Measurements from ENCODE around the gene FAM81A.
"Not testable (repeated sequence)": the region's sequence is repeated elsewhere in the genome, so short reads cannot be mapped to it uniquely, and the experiment has no call there.

Gene FAM81A

GRCh38 chr15:59484399-59484798, 46.4 kb downstream of the FAM81A start:
- Histone ChIP-seq H2BK15ac (ENCODE audit: low read depth, poor library complexity, severe bottlenecking) (no peak overlapping the region), H3K36me3 (ENCODE audit: control insufficient read depth in 1 of 2, insufficient read depth in 2 of 2, low read depth in 1 of 2, low read length in 2 of 2) (no peaks in the 10 kb centered on the region), H3K4me1 (ENCODE audit: control insufficient read depth, insufficient read depth, low read depth, low read length) (no peaks in the 10 kb centered on the region), H3K14ac (ENCODE audit: low read length in 2 of 2) (no peak overlapping the region), H3K23ac (ENCODE audit: low read length in 2 of 2) (no peak overlapping the region), H2BK5ac (ENCODE audit: low read depth, low read length, poor library complexity, severe bottlenecking) (no peak overlapping the region), H3K79me1 (replicated peaks; ENCODE audit: low read length, poor library complexity, severe bottlenecking) (no peaks in the 10 kb centered on the region), H3K4me2 (ENCODE audit: low read length, poor library complexity, severe bottlenecking) (no peak overlapping the region), H4K8ac (ENCODE audit: low read length) (no peak overlapping the region), H3K9me3 (ENCODE audit: control insufficient read depth, low read length) (peaks cover 1% of the 10 kb centered on the region), H2BK12ac (ENCODE audit: low read length in 2 of 2) (no peak overlapping the region), H2AFZ (ENCODE audit: low read depth, low read length) (no peak overlapping the region), H3K9ac (ENCODE audit: low read length) (no peak overlapping the region), H3K27ac (ENCODE audit: low read length, poor library complexity, severe bottlenecking) (no peak overlapping the region), H3K4ac (ENCODE audit: low read depth in 1 of 2, low read length in 2 of 2) (no peak overlapping the region), H2AK5ac (ENCODE audit: low read length, severe bottlenecking) (no peak overlapping the region), H4K91ac (ENCODE audit: low read length) (no peak overlapping the region), H2BK120ac (ENCODE audit: low read depth, low read length) (no peak overlapping the region), H3K4me3 (ENCODE audit: insufficient read depth in 1 of 2, low read depth in 1 of 2, low read length in 2 of 2) (no peak overlapping the region), H3K18ac (ENCODE audit: low read depth in 1 of 2, low read length in 2 of 2) (no peak overlapping the region), H3K27me3 (ENCODE audit: control insufficient read depth in 1 of 2, insufficient read depth in 1 of 2, low read length in 2 of 2) (no peaks in the 10 kb centered on the region)
- 98% methylated on average over 3 of the region's 4 CpGs for WGBS
- no peak for DNase-seq

- Histone ChIP-seq H3K4me1 (ENCODE audit: control insufficient read depth, insufficient read depth, low read depth, low read length) (no peaks in the 10 kb centered on the region), H3K36me3 (ENCODE audit: control insufficient read depth in 1 of 2, insufficient read depth in 2 of 2, low read depth in 1 of 2, low read length in 2 of 2) (no peaks in the 10 kb centered on the region), H3K27ac (ENCODE audit: low read length, poor library complexity, severe bottlenecking) (no peak overlapping the region), H3K14ac (ENCODE audit: low read length in 2 of 2) (peak overlapping the region in 1 of 2 experiments; percentile 3), H3K9ac (ENCODE audit: low read length) (no peak overlapping the region), H4K8ac (ENCODE audit: low read length) (no peak overlapping the region), H3K9me3 (ENCODE audit: control insufficient read depth, low read length) (peaks cover 5% of the 10 kb centered on the region), H2AFZ (ENCODE audit: low read depth, low read length) (no peak overlapping the region), H2BK120ac (ENCODE audit: low read depth, low read length) (no peak overlapping the region), H3K4ac (ENCODE audit: low read depth in 1 of 2, low read length in 2 of 2) (no peak overlapping the region), H2BK5ac (ENCODE audit: low read depth, low read length, poor library complexity, severe bottlenecking) (no peak overlapping the region), H3K27me3 (ENCODE audit: control insufficient read depth in 1 of 2, insufficient read depth in 1 of 2, low read length in 2 of 2) (no peaks in the 10 kb centered on the region), H3K4me3 (ENCODE audit: insufficient read depth in 1 of 2, low read depth in 1 of 2, low read length in 2 of 2) (no peak overlapping the region), H2BK12ac (ENCODE audit: low read length in 2 of 2) (no peak overlapping the region), H3K79me1 (replicated peaks; ENCODE audit: low read length, poor library complexity, severe bottlenecking) (no peaks in the 10 kb centered on the region), H3K4me2 (ENCODE audit: low read length, poor library complexity, severe bottlenecking) (no peak overlapping the region), H3K23ac (ENCODE audit: low read length in 2 of 2) (no peak overlapping the region), H2AK5ac (ENCODE audit: low read length, severe bottlenecking) (no peak overlapping the region), H3K18ac (ENCODE audit: low read depth in 1 of 2, low read length in 2 of 2) (no peak overlapping the region), H2BK15ac (ENCODE audit: low read depth, poor library complexity, severe bottlenecking) (no peak overlapping the region), H4K91ac (ENCODE audit: low read length) (no peak overlapping the region)
- WGBS, result 93% methylated on average over 4 of the region's 4 CpGs
- DNase-seq, result no peak
Measured at GRCh38 chr15:59485036-59485435, 47.0 kb downstream of the FAM81A start.

- H3K14ac ChIP-seq (ENCODE audit: low read length in 2 of 2); H3K27ac ChIP-seq (ENCODE audit: low read length, poor library complexity, severe bottlenecking); H3K79me1 ChIP-seq (replicated peaks; ENCODE audit: low read length, poor library complexity, severe bottlenecking); H2BK5ac ChIP-seq (ENCODE audit: low read depth, low read length, poor library complexity, severe bottlenecking); H2BK12ac ChIP-seq (ENCODE audit: low read length in 2 of 2); H3K4me2 ChIP-seq (ENCODE audit: low read length, poor library complexity, severe bottlenecking); H3K27me3 ChIP-seq (ENCODE audit: control insufficient read depth in 1 of 2, insufficient read depth in 1 of 2, low read length in 2 of 2); DNase-seq; H4K8ac ChIP-seq (ENCODE audit: low read length); H2BK120ac ChIP-seq (ENCODE audit: low read depth, low read length); H3K23ac ChIP-seq (ENCODE audit: low read length in 2 of 2); H3K36me3 ChIP-seq (ENCODE audit: control insufficient read depth in 1 of 2, insufficient read depth in 2 of 2, low read depth in 1 of 2, low read length in 2 of 2); H3K4me1 ChIP-seq (ENCODE audit: control insufficient read depth, insufficient read depth, low read depth, low read length); H3K18ac ChIP-seq (ENCODE audit: low read depth in 1 of 2, low read length in 2 of 2); H2AK5ac ChIP-seq (ENCODE audit: low read length, severe bottlenecking); H2BK15ac ChIP-seq (ENCODE audit: low read depth, poor library complexity, severe bottlenecking); H3K9me3 ChIP-seq (ENCODE audit: control insufficient read depth, low read length); H3K4ac ChIP-seq (ENCODE audit: low read depth in 1 of 2, low read length in 2 of 2); H3K4me3 ChIP-seq (ENCODE audit: insufficient read depth in 1 of 2, low read depth in 1 of 2, low read length in 2 of 2); H3K9ac ChIP-seq (ENCODE audit: low read length); H4K91ac ChIP-seq (ENCODE audit: low read length); H2AFZ ChIP-seq (ENCODE audit: low read depth, low read length): not testable (repeated sequence)
Measured at GRCh38 chr15:59489485-59489884, 51.5 kb downstream of the FAM81A start.

- Histone ChIP-seq H3K9me3 (ENCODE audit: control insufficient read depth, low read length) (peaks cover 5% of the 10 kb centered on the region), H3K27me3 (ENCODE audit: control insufficient read depth in 1 of 2, insufficient read depth in 1 of 2, low read length in 2 of 2) (no peaks in the 10 kb centered on the region), H3K4me1 (ENCODE audit: control insufficient read depth, insufficient read depth, low read depth, low read length) (peaks cover 2% of the 10 kb centered on the region), H3K23ac (ENCODE audit: low read length in 2 of 2) (no peak overlapping the region), H2BK15ac (ENCODE audit: low read depth, poor library complexity, severe bottlenecking) (no peak overlapping the region), H2BK12ac (ENCODE audit: low read length in 2 of 2) (no peak overlapping the region), H3K4me3 (ENCODE audit: insufficient read depth in 1 of 2, low read depth in 1 of 2, low read length in 2 of 2) (no peak overlapping the region), H3K27ac (ENCODE audit: low read length, poor library complexity, severe bottlenecking) (no peak overlapping the region), H3K18ac (ENCODE audit: low read depth in 1 of 2, low read length in 2 of 2) (no peak overlapping the region), H2AK5ac (ENCODE audit: low read length, severe bottlenecking) (no peak overlapping the region), H2BK5ac (ENCODE audit: low read depth, low read length, poor library complexity, severe bottlenecking) (no peak overlapping the region), H4K91ac (ENCODE audit: low read length) (no peak overlapping the region), H2AFZ (ENCODE audit: low read depth, low read length) (no peak overlapping the region), H2BK120ac (ENCODE audit: low read depth, low read length) (no peak overlapping the region), H4K8ac (ENCODE audit: low read length) (no peak overlapping the region), H3K36me3 (ENCODE audit: control insufficient read depth in 1 of 2, insufficient read depth in 2 of 2, low read depth in 1 of 2, low read length in 2 of 2) (no peaks in the 10 kb centered on the region), H3K4ac (ENCODE audit: low read depth in 1 of 2, low read length in 2 of 2) (no peak overlapping the region), H3K79me1 (replicated peaks; ENCODE audit: low read length, poor library complexity, severe bottlenecking) (no peaks in the 10 kb centered on the region), H3K14ac (ENCODE audit: low read length in 2 of 2) (no peak overlapping the region), H3K4me2 (ENCODE audit: low read length, poor library complexity, severe bottlenecking) (no peak overlapping the region), H3K9ac (ENCODE audit: low read length) (no peak overlapping the region)
- WGBS, result 68% methylated on average over 5 of the region's 5 CpGs
- no peak for DNase-seq
Measured at GRCh38 chr15:59491062-59491461, 53.1 kb downstream of the FAM81A start.

All from mesenchymal stem cell (in vitro differentiated cells and primary cell).